Aorta (tissue), 5 donors: Measurements from ENCODE around the gene CCNH. TPM values are rescaled to one million over a fixed set of nuclear protein-coding genes. Genes with fewer than 3 reads are reported as not detected.

Experiments
- ATAC-seq: fragments of 200-7000 bp; cut with Tn5 transposase; one replicate; pipeline ENCODE4 v1.9.1; 2022; ENCODE audit warnings: moderate library complexity; ENCODE audit not compliant: low FRiP score
- DNase-seq, 2 donors: peaks; one replicate each; pipeline ENCODE4 v3.0.0-alpha.2; 2020
- H3K27ac ChIP-seq, 2 donors: one replicate each; pipeline ENCODE4 v1.5.1; 2013; ENCODE audit warnings: low read length in 2 of 2, mild to moderate bottlenecking in 2 of 2, moderate library complexity in 2 of 2, control low read depth in 1 of 2, inconsistent platforms in 1 of 2, low read depth in 1 of 2
- H3K27me3 ChIP-seq, 2 donors: one replicate each; pipeline ENCODE4 v1.6.1; 2013; ENCODE audit warnings: control low read depth in 1 of 2, low read length in 1 of 2, mild to moderate bottlenecking in 1 of 2, moderate library complexity in 1 of 2; ENCODE audit not compliant: insufficient read depth in 2 of 2, control insufficient read depth in 1 of 2
- H3K36me3 ChIP-seq, 2 donors: one replicate each; pipeline ENCODE4 v1.6.1; 2013; ENCODE audit warnings: control low read depth in 1 of 2, low read length in 1 of 2, mild to moderate bottlenecking in 1 of 2; ENCODE audit not compliant: insufficient read depth in 2 of 2, control insufficient read depth in 1 of 2
- H3K4me1 ChIP-seq, 2 donors: one replicate each; pipeline ENCODE4 v1.6.1; 2013; ENCODE audit warnings: low read length in 2 of 2, control low read depth in 1 of 2, mild to moderate bottlenecking in 1 of 2, moderate library complexity in 1 of 2; ENCODE audit not compliant: insufficient read depth in 2 of 2, control insufficient read depth in 1 of 2
- H3K4me3 ChIP-seq, 2 donors: one replicate each; pipeline ENCODE4 v1.5.1; 2013; ENCODE audit warnings: low read length in 2 of 2, control low read depth in 1 of 2, mild to moderate bottlenecking in 1 of 2
- H3K9me3 ChIP-seq: one replicate; pipeline ENCODE4 v1.6.1; 2013; ENCODE audit warnings: mild to moderate bottlenecking, low read length; ENCODE audit not compliant: control insufficient read depth
- WGBS, 2 donors: extraction: QIAGEN DNeasy Blood & Tissue Kit; methylation state at CpG; one replicate each; pipeline ENCODE4 v1.1.7; 2013; 5-methylcytosine and 5-hydroxymethylcytosine counted together
- intact Hi-C, 2 donors: fragments of 100-400 bp; cut with DNase I; formaldehyde crosslinking; loops; one replicate each; pipeline versions ENCODE4 v1.14.2 to v1.15.0; 2022
- polyA plus RNA-seq, 2 donors: library from polyadenylated mRNA; stranded (reverse); fragments of 200-250 nt; gene quantifications; one replicate each; pipeline ENCODE4 v1.2.3, GENCODE V29; 2013
- total RNA-seq, 2 donors: library from RNA; stranded (reverse); fragmentation: NEBNext Ultra II Directional; extraction: Animal tissue kit (Norgen Biotek cat#: 25700); gene quantifications; one replicate each; pipeline ENCODE4 v1.2.1, GENCODE V29; 2021
- donor health status: healthy with polysubstance abuse.
- donor health status: Bipolar disorder and iron deficiency.
- donor health status: DM: no; HTN: no; CAD: no.
- donor health status: DM: no; HTN: no; CAD: no.
- donor health status: DM: yes; HTN: yes; CAD: no.

The CCNH gene
- total and polyA plus RNA-seq, 4 donors = 23.0 to 96.9 (median 59.4) TPM

GRCh38 chr5:87399720-87400119, 13.0 kb downstream of the CCNH start:
- no peak overlapping the region for H3K4me3 ChIP-seq
- intact Hi-C loops = loop anchor here (2.0 to 10.0 kb wide), 3 partner anchors 135 to 329 kb away; partner anchors contain the start of gene RASA1 (in 1 of the 2)
- 69 to 73% methylated on average over 2 of the region's 2 CpGs for WGBS, 2 donors
- peaks cover 2 to 8% of the 10 kb centered on the region in 2 donors for H3K36me3 ChIP-seq
- no peak for DNase-seq
- H3K9me3 ChIP-seq = no peaks in the 10 kb centered on the region
- H3K27ac ChIP-seq = no peak overlapping the region
- H3K4me1 ChIP-seq = no peaks in the 10 kb centered on the region
- no peaks in the 10 kb centered on the region for H3K27me3 ChIP-seq
- ATAC-seq = no peak

GRCh38 chr5:87398981-87399614, 13.6 kb downstream of the CCNH start:
- 79 to 89% methylated on average over 5 of the region's 5 CpGs for WGBS, 2 donors
- DNase-seq (no peak), ATAC-seq (no peak)
- no peaks in the 10 kb centered on the region for H3K9me3 ChIP-seq
- no peak overlapping the region for H3K4me3 ChIP-seq
- no peak overlapping the region for H3K27ac ChIP-seq
- no peaks in the 10 kb centered on the region for H3K4me1 ChIP-seq
- intact Hi-C loops = loop anchor here in 1 of 2 donors (10.0 kb wide), 2 partner anchors 134 to 264 kb away; partner anchors contain the start of gene RASA1
- H3K36me3 ChIP-seq = peaks cover 2 to 8% of the 10 kb centered on the region in 2 donors
- no peaks in the 10 kb centered on the region for H3K27me3 ChIP-seq

- no peaks in the 10 kb centered on the region for H3K36me3 ChIP-seq
- DNase-seq = no peak
- 78 to 79% methylated on average over 3 of the region's 3 CpGs for WGBS, 2 donors
- peaks cover 0 to 11% of the 10 kb centered on the region in 2 donors for H3K4me1 ChIP-seq
- no peaks in the 10 kb centered on the region for H3K9me3 ChIP-seq
- H3K27ac ChIP-seq = no peak overlapping the region
- no peak overlapping the region for H3K4me3 ChIP-seq
- no peak for ATAC-seq
- H3K27me3 ChIP-seq = no peaks in the 10 kb centered on the region
- intact Hi-C loops = loop anchor here in 1 of 2 donors (10.0 kb wide), 2 partner anchors 130 to 260 kb away; partner anchors contain the start of gene RASA1
Measured at GRCh38 chr5:87394411-87395165, 18.1 kb downstream of the CCNH start.

- Histone ChIP-seq H3K36me3 (no peaks in the 10 kb centered on the region), H3K4me1 (peaks cover 0 to 11% of the 10 kb centered on the region in 2 donors), H3K4me3 (no peak overlapping the region), H3K27me3 (no peaks in the 10 kb centered on the region), H3K27ac (peak overlapping the region; percentile 57 to 71), H3K9me3 (no peaks in the 10 kb centered on the region)
- intact Hi-C loops = loop anchor here in 1 of 2 donors (10.0 kb wide), 2 partner anchors 129 to 259 kb away; partner anchors contain the start of gene RASA1
- ATAC-seq (no peak), DNase-seq (no peak)
- 3 to 8% methylated on average over 2 of the region's 2 CpGs for WGBS, 2 donors
Measured at GRCh38 chr5:87393331-87393730, 19.4 kb downstream of the CCNH start.

- DNase-seq = no peak
- intact Hi-C loops = loop anchor here in 1 of 2 donors (10.0 kb wide), 2 partner anchors 128 to 258 kb away; partner anchors contain the start of gene RASA1
- Histone ChIP-seq H3K36me3 (no peaks in the 10 kb centered on the region), H3K4me3 (no peak overlapping the region), H3K9me3 (no peaks in the 10 kb centered on the region), H3K4me1 (peaks cover 0 to 11% of the 10 kb centered on the region in 2 donors), H3K27ac (peak overlapping the region; percentile 57 to 67), H3K27me3 (no peaks in the 10 kb centered on the region)
- no peak for ATAC-seq
- WGBS, 2 donors = 14 to 21% methylated on average over 4 of the region's 4 CpGs
Measured at GRCh38 chr5:87392801-87393200, 19.9 kb downstream of the CCNH start.

- ATAC-seq = no peak
- no peak for DNase-seq
- peak overlapping the region; percentile 33 to 57 for H3K27ac ChIP-seq
- H3K4me3 ChIP-seq = no peak overlapping the region
- intact Hi-C loops = loop anchor here in 1 of 2 donors (10.0 kb wide), 2 partner anchors 127 to 257 kb away; partner anchors contain the start of gene RASA1
- no peaks in the 10 kb centered on the region for H3K36me3 ChIP-seq
- H3K4me1 ChIP-seq = peaks cover 0 to 11% of the 10 kb centered on the region in 2 donors
- H3K27me3 ChIP-seq = no peaks in the 10 kb centered on the region
- WGBS, 2 donors = 56 to 68% methylated on average over 1 of the region's 1 CpG
- H3K9me3 ChIP-seq = no peaks in the 10 kb centered on the region
Measured at GRCh38 chr5:87392170-87392569, 20.6 kb downstream of the CCNH start.

- no peaks in the 10 kb centered on the region for H3K27me3 ChIP-seq
- intact Hi-C loops = loop anchor here in 1 of 2 donors (10.0 kb wide), 2 partner anchors 126 to 256 kb away; partner anchors contain the start of gene RASA1
- H3K9me3 ChIP-seq = no peaks in the 10 kb centered on the region
- H3K4me3 ChIP-seq = no peak overlapping the region
- H3K4me1 ChIP-seq = peaks cover 0 to 11% of the 10 kb centered on the region in 2 donors
- DNase-seq = no peak
- H3K27ac ChIP-seq = peak overlapping the region in 1 of 2 donors; percentile 44
- no peaks in the 10 kb centered on the region for H3K36me3 ChIP-seq
- no peak for ATAC-seq
- 44 to 45% methylated on average over 5 of the region's 5 CpGs for WGBS, 2 donors
Measured at GRCh38 chr5:87390576-87391199, 22.0 kb downstream of the CCNH start.

- Histone ChIP-seq H3K36me3 (no peaks in the 10 kb centered on the region), H3K27ac (no peak overlapping the region), H3K4me1 (peaks cover 0 to 11% of the 10 kb centered on the region in 2 donors), H3K27me3 (no peaks in the 10 kb centered on the region), H3K4me3 (no peak overlapping the region), H3K9me3 (no peaks in the 10 kb centered on the region)
- DNase-seq (no peak), ATAC-seq (no peak)
- intact Hi-C loops = loop anchor here in 1 of 2 donors (10.0 kb wide), 2 partner anchors 125 to 255 kb away; partner anchors contain the start of gene RASA1
- WGBS, 2 donors = 93 to 94% methylated on average over 3 of the region's 3 CpGs
Measured at GRCh38 chr5:87390075-87390474, 22.7 kb downstream of the CCNH start.
